K562 (cell line): ENCODE results near the gene SEPTIN14. TPM values are rescaled to one million over a fixed set of nuclear protein-coding genes. Genes with fewer than 3 reads are reported as not detected.

Source experiments
- ATAC-seq: fragments of 200-7000 bp; cut with Tn5 transposase; 3 replicates; pipeline ENCODE4 v1.9.1; 2020; ENCODE audit warnings: moderate library complexity
- BruUV-seq: library from RNA; stranded (reverse); fragments of 400-500 nt; replicated peaks from 2 replicates; lab custom pipeline; 2021; lab: Mats Ljungman, UMichigan
- CTCF ChIA-PET: fragments of 300-600 bp; formaldehyde crosslinking; extraction: SDS; loops from one replicate; lab custom pipeline; 2021; ENCODE audit warnings: low intra/inter-chr PET ratio; lab: Yijun Ruan, JAX
- POLR2A ChIA-PET: fragments of 300-600, 350-650 bp; sonication (Branson Sonifier 250); formaldehyde crosslinking; extraction: SDS; loops from one replicate; lab custom pipeline; 2021; ENCODE audit warnings: antibody characterized with exemption, inconsistent platforms; lab: Yijun Ruan, JAX
- DNase-seq, 4 experiments: peaks; one replicate each; pipeline versions ENCODE4 v3.0.0 to v3.0.0-alpha.2; 2011 to 2018; ENCODE audit warnings: low spot score in 3 of 4, mixed read lengths in 3 of 4; ENCODE audit errors: extremely low read depth in 1 of 4
- FAIRE-seq: peaks from 2 replicates; lab custom pipeline; 2011; peaks lifted over from hg19 to GRCh38; lab: Jason Lieb, UNC
- H2AFZ ChIP-seq: 2 replicates; pipeline ENCODE4 v1.6.0; 2011; ENCODE audit warnings: low read depth, low read length, control low read depth, inconsistent platforms
- H3K27ac ChIP-seq: fragments of 200-600 bp; 3 replicates; pipeline ENCODE4 v1.8.0; 2011; ENCODE audit warnings: low read depth, mild to moderate bottlenecking, control low read depth, inconsistent platforms, low read length, moderate library complexity, mixed read lengths; ENCODE audit errors: extremely low read depth
- H3K27me3 ChIP-seq, 2 experiments: fragments of 300-600 bp in 1 of 2; 2 replicates in 1 of 2; 3 replicates in 1 of 2; pipeline versions ENCODE4 v1.6.0 to v1.8.0; 2011; ENCODE audit warnings: inconsistent platforms in 2 of 2, low read length in 2 of 2, mild to moderate bottlenecking in 1 of 2, mixed read lengths in 1 of 2, moderate library complexity in 1 of 2; ENCODE audit not compliant: control insufficient read depth in 2 of 2, insufficient read depth in 2 of 2
- H3K36me3 ChIP-seq: fragments of 300-600 bp; 3 replicates; pipeline ENCODE4 v1.8.0; 2011; ENCODE audit warnings: mild to moderate bottlenecking, low read length, inconsistent platforms; ENCODE audit not compliant: control insufficient read depth, insufficient read depth
- H3K4me1 ChIP-seq, 2 experiments: fragments of 200-600 bp in 1 of 2; replicated peaks in 1 of 2; 2 replicates in 1 of 2; 3 replicates in 1 of 2; pipeline versions ENCODE4 v1.5.1 to v1.8.0; 2011; ENCODE audit warnings: inconsistent platforms in 2 of 2, low read length in 2 of 2, mild to moderate bottlenecking in 1 of 2, mixed read lengths in 1 of 2, moderate library complexity in 1 of 2; ENCODE audit not compliant: control insufficient read depth in 2 of 2, insufficient read depth in 2 of 2
- H3K4me2 ChIP-seq: 2 replicates; pipeline ENCODE4 v1.6.1; 2011; ENCODE audit warnings: low read length, control low read depth, inconsistent platforms, mixed read lengths; ENCODE audit not compliant: insufficient read depth
- H3K4me3 ChIP-seq: fragments of 200-600 bp; sonication (generic), shearing (Covaris generic); 2 replicates; pipeline ENCODE4 v1.5.1; 2016; ENCODE audit warnings: control low read depth, inconsistent platforms
- H3K79me2 ChIP-seq: fragments of 200-600 bp; 3 replicates; pipeline ENCODE4 v1.8.0; 2011; ENCODE audit warnings: low read length, inconsistent platforms; ENCODE audit not compliant: control insufficient read depth, insufficient read depth
- H3K9ac ChIP-seq, 2 experiments: 2 replicates each; pipeline versions ENCODE4 v1.6.0 to v1.6.1; 2011; ENCODE audit warnings: low read depth in 2 of 2, low read length in 2 of 2, control low read depth in 1 of 2, inconsistent platforms in 1 of 2, mild to moderate bottlenecking in 1 of 2, mixed read lengths in 1 of 2; ENCODE audit not compliant: insufficient read depth in 1 of 2
- H3K9me1 ChIP-seq: one replicate; pipeline ENCODE4 v1.6.0; 2011; ENCODE audit warnings: inconsistent platforms, mild to moderate bottlenecking, low read length, moderate library complexity; ENCODE audit not compliant: control insufficient read depth, insufficient read depth
- H3K9me3 ChIP-seq: replicated peaks from 2 replicates; pipeline ENCODE4 v1.5.1; 2011; ENCODE audit warnings: low read depth, low read length, inconsistent platforms; ENCODE audit not compliant: control insufficient read depth, insufficient read depth
- H4K20me1 ChIP-seq: replicated peaks from 2 replicates; pipeline ENCODE4 v1.6.1; 2011; ENCODE audit warnings: low read length, inconsistent platforms, mixed read lengths; ENCODE audit not compliant: control insufficient read depth, insufficient read depth
- E2F6 ChIP-seq, 2 experiments: IDR thresholded peaks; 2 replicates each; pipeline ENCODE4 v1.6.1; 2011; ENCODE audit warnings: borderline replicate concordance in 1 of 2, control low read depth in 1 of 2, low read depth in 1 of 2, low read length in 1 of 2, mild to moderate bottlenecking in 1 of 2, mixed read lengths in 1 of 2, moderate library complexity in 1 of 2; ENCODE audit not compliant: insufficient read depth in 1 of 2, insufficient read length in 1 of 2, poor library complexity in 1 of 2, severe bottlenecking in 1 of 2; ENCODE audit errors: extremely low read depth in 1 of 2
- PHF8 ChIP-seq: fragments of 200-600 bp; sonication (generic); IDR thresholded peaks from 2 replicates; pipeline ENCODE4 v1.6.1; 2012; ENCODE audit warnings: mixed run types, mild to moderate bottlenecking, inconsistent platforms, low read length, moderate library complexity, borderline replicate concordance
- RUNX1 ChIP-seq: sonication (generic); IDR thresholded peaks from 2 replicates; pipeline ENCODE4 v1.6.1; 2016; ENCODE audit warnings: antibody characterized with exemption, low read depth
- ZBTB40 ChIP-seq, 2 experiments: fragments of 450-650 bp in 1 of 2; sonication (generic) in 1 of 2; formaldehyde crosslinking in 1 of 2; IDR thresholded peaks; 2 replicates each; pipeline versions ENCODE4 v1.7.1 to v1.9.0; 2016 to 2022; ENCODE audit warnings: inconsistent platforms in 1 of 2, mild to moderate bottlenecking in 1 of 2, missing genetic modification reagents in 1 of 2
- ZNF512 ChIP-seq: IDR thresholded peaks from 2 replicates; pipeline ENCODE4 v1.6.1; 2016; ENCODE audit warnings: missing genetic modification characterization, missing compliant biosample characterization
- WGBS: fragments of 100-300 bp; shearing (Covaris generic); methylation state at CpG from one replicate; pipeline ENCODE4 v1.1.6; 2016; ENCODE audit warnings: low coverage, mixed read lengths; ENCODE audit not compliant: insufficient coverage; ENCODE audit errors: missing lambda C conversion rate; 5-methylcytosine and 5-hydroxymethylcytosine counted together
- in situ Hi-C: fragments of 300-500 bp; cut with MboI; formaldehyde crosslinking; loops from 4 replicates; pipeline ENCODE4 v1.15.0; 2018; ENCODE audit warnings: inconsistent platforms, mixed read lengths
- intact Hi-C: fragments of 100-400 bp; cut with micrococcal nuclease; formaldehyde crosslinking; loops from 2 replicates; pipeline ENCODE4 v1.14.2; 2022
- polyA plus RNA-seq, 8 experiments: library from polyadenylated mRNA; depleted of rRNA in 4 of 8; stranded (reverse) in 5 of 8; unstranded in 3 of 8; fragments of >200 nt; fragmentation: Nextera tagmentation in 2 of 8; fragmentation: Illumina TruSeq in 1 of 8; extraction: Ambion mirVana in 2 of 8; extraction: Trizol in 1 of 8; gene quantifications; 2 replicates each; pipeline versions ENCODE4 v1.2.1 to v1.2.3, GENCODE V29; 2011 to 2014; ENCODE audit warnings: inconsistent platforms in 1 of 8, missing spikeins in 1 of 8
- total RNA-seq, 7 experiments: library from RNA; depleted of rRNA in 6 of 7; stranded (reverse); fragments of >200 nt in 6 of 7; fragmentation: Illumina TruSeq in 2 of 7; extraction: Trizol in 2 of 7; gene quantifications; 2 replicates each; pipeline versions ENCODE4 v1.2.1 to v1.2.3, GENCODE V29; 2011 to 2021; ENCODE audit warnings: low replicate concordance in 1 of 7
- TF ChIP-seq, protein P1 (sequence below): fragments of 200-800 bp; sonication (Bioruptor generic); IDR thresholded peaks from 2 replicates; pipeline ENCODE4 v1.6.1; 2017; ENCODE audit warnings: missing genetic modification characterization, missing compliant biosample characterization

SEPTIN14 gene
- total and polyA plus RNA-seq, 9 of the 15 experiments (the other 6 are each of a cell fraction or from before 2014, with no cell fraction given), result 0.04 to 0.10 (median 0.04) TPM; not detected in 1

- peak overlapping the region; percentile 62 to 77; a peak in 3 of 4 replicates for H3K9ac ChIP-seq
- H3K9me1 ChIP-seq, result no peaks in the 10 kb centered on the region
- peaks cover 0 to 2% of the 10 kb centered on the region in 2 experiments; a peak in 2 of 5 replicates for H3K4me1 ChIP-seq
- no peaks in the 10 kb centered on the region for H4K20me1 ChIP-seq
- TF ChIP-seq, protein P1, sequence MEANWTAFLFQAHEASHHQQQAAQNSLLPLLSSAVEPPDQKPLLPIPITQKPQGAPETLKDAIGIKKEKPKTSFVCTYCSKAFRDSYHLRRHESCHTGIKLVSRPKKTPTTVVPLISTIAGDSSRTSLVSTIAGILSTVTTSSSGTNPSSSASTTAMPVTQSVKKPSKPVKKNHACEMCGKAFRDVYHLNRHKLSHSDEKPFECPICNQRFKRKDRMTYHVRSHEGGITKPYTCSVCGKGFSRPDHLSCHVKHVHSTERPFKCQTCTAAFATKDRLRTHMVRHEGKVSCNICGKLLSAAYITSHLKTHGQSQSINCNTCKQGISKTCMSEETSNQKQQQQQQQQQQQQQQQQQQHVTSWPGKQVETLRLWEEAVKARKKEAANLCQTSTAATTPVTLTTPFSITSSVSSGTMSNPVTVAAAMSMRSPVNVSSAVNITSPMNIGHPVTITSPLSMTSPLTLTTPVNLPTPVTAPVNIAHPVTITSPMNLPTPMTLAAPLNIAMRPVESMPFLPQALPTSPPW (CRISPR knock-in tag), result 0 out of 2 replicates have a peak, but pooled peaks have one; percentile 37
- TF ChIP-seq RUNX1, result no peak
- TF ChIP-seq PHF8, result peak; percentile 18; the same call in 1 of the 2 replicates
- TF ChIP-seq ZNF512 (tag), result peak; percentile 77
- peak in 1 of 2 experiments; percentile 20 for TF ChIP-seq E2F6 (IDR thresholded peaks at IDR 0.05; ENCODE audit: borderline replicate concordance in 1 of 2, extremely low read depth in 1 of 2, insufficient read depth in 1 of 2, insufficient read length in 1 of 2, low read depth in 1 of 2, low read length in 1 of 2, poor library complexity in 1 of 2, severe bottlenecking in 1 of 2)
- peak; percentile 50; the same call in 1 of the 2 replicates for TF ChIP-seq ZBTB40 (IDR thresholded peaks at IDR 0.05)
- TF ChIP-seq ZBTB40 (CRISPR knock-in tag; IDR thresholded peaks at IDR 0.05), result no peak
- peaks cover 9 to 15% of the 10 kb centered on the region in 2 experiments; a peak in 4 of 5 replicates for H3K27me3 ChIP-seq
- WGBS, result 1% methylated on average over 7 of the region's 38 CpGs
- FAIRE-seq (no peak), ATAC-seq (no peak), DNase-seq (peak; percentile 16 to 49 (median 36))
- CTCF ChIA-PET, result no interaction called here
- H3K36me3 ChIP-seq, result no peaks in the 10 kb centered on the region
- in situ Hi-C loops (no loop called here), intact Hi-C loops (no loop called here)
- H3K4me2 ChIP-seq, result peak overlapping the region; percentile 68
- H3K9me3 ChIP-seq, result no peaks in the 10 kb centered on the region
- H2AFZ ChIP-seq, result peak overlapping the region; percentile 97
- POLR2A ChIA-PET, result no interaction called here
- peak overlapping the region; percentile 64; the same call in 2 of the 3 replicates for H3K27ac ChIP-seq
- H3K4me3 ChIP-seq, result peak overlapping the region; percentile 46
- H3K79me2 ChIP-seq, result no peaks in the 10 kb centered on the region
- TSS peak; percentile 69 for BruUV-seq
Observed at GRCh38 chr7:55887821-55888247, 25.3 kb upstream of the SEPTIN14 start.
